OCI-LY1 (cell line): ENCODE results near the gene SENP6.

ENCODE experiments used
- EZH2 ChIP-seq: fragments of 200-600 bp; sonication (generic), shearing (Covaris generic); IDR thresholded peaks from 2 replicates; pipeline ENCODE4 v1.8.0; 2017; ENCODE audit warnings: borderline replicate concordance, mixed run types, mild to moderate bottlenecking, antibody characterized with exemption, low read length, moderate library complexity, mixed read lengths
- TF ChIP-seq, protein P1 (sequence below): fragments of 200-600 bp; sonication (generic), shearing (Covaris generic); IDR thresholded peaks from 2 replicates; pipeline ENCODE4 v1.5.1; 2017; ENCODE audit warnings: mild to moderate bottlenecking, antibody characterized with exemption, low read length, moderate library complexity, mixed read lengths

GRCh38 chr6:75689576-75689975, 87.9 kb downstream of the SENP6 start:
- TF ChIP-seq, protein P1, sequence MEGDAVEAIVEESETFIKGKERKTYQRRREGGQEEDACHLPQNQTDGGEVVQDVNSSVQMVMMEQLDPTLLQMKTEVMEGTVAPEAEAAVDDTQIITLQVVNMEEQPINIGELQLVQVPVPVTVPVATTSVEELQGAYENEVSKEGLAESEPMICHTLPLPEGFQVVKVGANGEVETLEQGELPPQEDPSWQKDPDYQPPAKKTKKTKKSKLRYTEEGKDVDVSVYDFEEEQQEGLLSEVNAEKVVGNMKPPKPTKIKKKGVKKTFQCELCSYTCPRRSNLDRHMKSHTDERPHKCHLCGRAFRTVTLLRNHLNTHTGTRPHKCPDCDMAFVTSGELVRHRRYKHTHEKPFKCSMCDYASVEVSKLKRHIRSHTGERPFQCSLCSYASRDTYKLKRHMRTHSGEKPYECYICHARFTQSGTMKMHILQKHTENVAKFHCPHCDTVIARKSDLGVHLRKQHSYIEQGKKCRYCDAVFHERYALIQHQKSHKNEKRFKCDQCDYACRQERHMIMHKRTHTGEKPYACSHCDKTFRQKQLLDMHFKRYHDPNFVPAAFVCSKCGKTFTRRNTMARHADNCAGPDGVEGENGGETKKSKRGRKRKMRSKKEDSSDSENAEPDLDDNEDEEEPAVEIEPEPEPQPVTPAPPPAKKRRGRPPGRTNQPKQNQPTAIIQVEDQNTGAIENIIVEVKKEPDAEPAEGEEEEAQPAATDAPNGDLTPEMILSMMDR, result no peak
- no peak for TF ChIP-seq EZH2
